Measurements from ENCODE around the gene SIVA1.

GRCh38 chr14:104800015-104800770 is 47.2 kb downstream of the SIVA1 start:
- TF ChIP-seq, protein P1, sequence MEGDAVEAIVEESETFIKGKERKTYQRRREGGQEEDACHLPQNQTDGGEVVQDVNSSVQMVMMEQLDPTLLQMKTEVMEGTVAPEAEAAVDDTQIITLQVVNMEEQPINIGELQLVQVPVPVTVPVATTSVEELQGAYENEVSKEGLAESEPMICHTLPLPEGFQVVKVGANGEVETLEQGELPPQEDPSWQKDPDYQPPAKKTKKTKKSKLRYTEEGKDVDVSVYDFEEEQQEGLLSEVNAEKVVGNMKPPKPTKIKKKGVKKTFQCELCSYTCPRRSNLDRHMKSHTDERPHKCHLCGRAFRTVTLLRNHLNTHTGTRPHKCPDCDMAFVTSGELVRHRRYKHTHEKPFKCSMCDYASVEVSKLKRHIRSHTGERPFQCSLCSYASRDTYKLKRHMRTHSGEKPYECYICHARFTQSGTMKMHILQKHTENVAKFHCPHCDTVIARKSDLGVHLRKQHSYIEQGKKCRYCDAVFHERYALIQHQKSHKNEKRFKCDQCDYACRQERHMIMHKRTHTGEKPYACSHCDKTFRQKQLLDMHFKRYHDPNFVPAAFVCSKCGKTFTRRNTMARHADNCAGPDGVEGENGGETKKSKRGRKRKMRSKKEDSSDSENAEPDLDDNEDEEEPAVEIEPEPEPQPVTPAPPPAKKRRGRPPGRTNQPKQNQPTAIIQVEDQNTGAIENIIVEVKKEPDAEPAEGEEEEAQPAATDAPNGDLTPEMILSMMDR (IDR thresholded peaks at IDR 0.05), result peak; percentile 23 to 38 (median 26)
- TF ChIP-seq POLR2A (IDR thresholded peaks at IDR 0.05), result no peak

Measured in right lobe of liver (tissue), 4 donors.